Stomach (tissue), 4 donors: ENCODE measurements around the gene ALK.

Experiments
- CTCF ChIP-seq, 7 experiments: fragments of 450-650 bp in 4 of 7; fragments of 200-600 bp in 3 of 7; sonication (generic) in 3 of 7; IDR thresholded peaks; one replicate each; pipeline ENCODE4 v1.5.1; 2016 to 2019; ENCODE audit warnings: antibody characterized with exemption in 7 of 7, control low read depth in 2 of 7, mild to moderate bottlenecking in 1 of 7
- POLR2A ChIP-seq, 4 donors: fragments of 450-650 bp; IDR thresholded peaks; one replicate each; pipeline ENCODE4 v1.6.1; 2016; ENCODE audit warnings: antibody characterized with exemption in 4 of 4, control low read depth in 2 of 4, mild to moderate bottlenecking in 1 of 4, moderate library complexity in 1 of 4

GRCh38 chr2:29733965-29734364 is 187.4 kb downstream of the ALK start:
- TF ChIP-seq CTCF (IDR thresholded peaks at IDR 0.05) = no peak
- TF ChIP-seq POLR2A (IDR thresholded peaks at IDR 0.05) = no peak
